Upper lobe of right lung (tissue), 1 donor: ENCODE measurements around the gene APOL6. TPM values are rescaled to one million over a fixed set of nuclear protein-coding genes. Genes with fewer than 3 reads are reported as not detected.
"Not testable (repeated sequence)": the region's sequence is repeated elsewhere in the genome, so short reads cannot be mapped to it uniquely, and the experiment has no call there.

Experiments used
- ATAC-seq: fragments of 200-7000 bp; cut with Tn5 transposase; one replicate; pipeline ENCODE4 v1.9.1; 2020; ENCODE audit warnings: mild to moderate bottlenecking, moderate library complexity
- DNase-seq: peaks from one replicate; pipeline ENCODE4 v3.0.0-alpha.2; 2020
- H3K27ac ChIP-seq: fragments of 200-600 bp; one replicate; pipeline ENCODE4 v1.8.0; 2022
- H3K27me3 ChIP-seq: fragments of 200-600 bp; one replicate; pipeline ENCODE4 v1.8.0; 2022; ENCODE audit warnings: mild to moderate bottlenecking
- H3K36me3 ChIP-seq: fragments of 200-600 bp; one replicate; pipeline ENCODE4 v1.8.0; 2022
- H3K4me1 ChIP-seq: fragments of 200-600 bp; one replicate; pipeline ENCODE4 v1.8.0; 2022
- H3K4me3 ChIP-seq: fragments of 200-600 bp; one replicate; pipeline ENCODE4 v1.8.0; 2022; ENCODE audit warnings: mild to moderate bottlenecking
- H3K9me3 ChIP-seq: fragments of 200-600 bp; one replicate; pipeline ENCODE4 v1.8.0; 2022
- CTCF ChIP-seq: fragments of 200-600 bp; IDR thresholded peaks from one replicate; pipeline ENCODE4 v1.8.0; 2022; ENCODE audit warnings: antibody characterized with exemption
- intact Hi-C: fragments of 100-400 bp; cut with DNase I; formaldehyde crosslinking; loops from one replicate; pipeline ENCODE4 v1.11.0; 2022
- total RNA-seq: library from RNA; stranded (reverse); fragmentation: NEBNext Ultra II Directional; extraction: Animal tissue kit (Norgen Biotek cat#: 25700); gene quantifications from one replicate; pipeline ENCODE4 v1.2.1, GENCODE V29; 2021
- donor health status: DM: no; HTN: yes; CAD: no; lungs with severe emphysema.

The APOL6 gene
- total RNA-seq, 1 donor from 2014 or later: 45.6 TPM

GRCh38 chr22:35677460-35678187 lies 29.4 kb downstream of the APOL6 start:
- no peak for TF ChIP-seq CTCF
- DNase-seq (no peak), ATAC-seq (no peak)
- no peaks in the 10 kb centered on the region for H3K9me3 ChIP-seq
- no peak overlapping the region for H3K27ac ChIP-seq
- H3K4me3 ChIP-seq: no peak overlapping the region
- H3K4me1 ChIP-seq: no peaks in the 10 kb centered on the region
- intact Hi-C loops: no loop called here
- no peaks in the 10 kb centered on the region for H3K27me3 ChIP-seq
- no peaks in the 10 kb centered on the region for H3K36me3 ChIP-seq

- no peaks in the 10 kb centered on the region for H3K27me3 ChIP-seq
- no peak for TF ChIP-seq CTCF
- DNase-seq: no peak
- H3K9me3 ChIP-seq: no peaks in the 10 kb centered on the region
- H3K36me3 ChIP-seq: no peaks in the 10 kb centered on the region
- H3K4me3 ChIP-seq: no peak overlapping the region
- H3K27ac ChIP-seq: no peak overlapping the region
- intact Hi-C loops: no loop called here
- no peaks in the 10 kb centered on the region for H3K4me1 ChIP-seq
- no peak for ATAC-seq
Measured at GRCh38 chr22:35678836-35679235, 30.6 kb downstream of the APOL6 start.

DNA sequence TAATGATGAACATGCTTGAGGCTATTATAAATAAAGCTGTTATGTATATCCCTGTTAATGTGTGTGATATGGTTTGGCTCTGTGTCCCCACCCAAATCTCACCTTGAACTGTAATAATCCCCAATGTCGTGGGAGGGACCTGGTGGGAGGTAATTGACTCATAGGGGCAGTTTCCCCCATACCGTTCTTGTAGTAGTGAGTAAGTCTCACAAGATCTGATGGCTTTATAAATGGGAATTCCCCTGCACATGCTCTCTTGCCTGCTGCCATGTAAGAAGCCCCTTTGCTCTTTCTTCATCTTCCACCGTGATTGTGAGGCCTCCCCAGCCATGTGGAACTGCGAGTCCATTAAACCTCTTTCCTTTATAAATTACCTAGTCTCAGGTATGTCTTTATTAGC lies 31.2 kb downstream of the APOL6 start:
- DNase-seq, H3K27ac ChIP-seq, H3K9me3 ChIP-seq, H3K4me3 ChIP-seq, H3K4me1 ChIP-seq, ATAC-seq, H3K36me3 ChIP-seq, intact Hi-C loops, H3K27me3 ChIP-seq: not testable (repeated sequence)

DNA sequence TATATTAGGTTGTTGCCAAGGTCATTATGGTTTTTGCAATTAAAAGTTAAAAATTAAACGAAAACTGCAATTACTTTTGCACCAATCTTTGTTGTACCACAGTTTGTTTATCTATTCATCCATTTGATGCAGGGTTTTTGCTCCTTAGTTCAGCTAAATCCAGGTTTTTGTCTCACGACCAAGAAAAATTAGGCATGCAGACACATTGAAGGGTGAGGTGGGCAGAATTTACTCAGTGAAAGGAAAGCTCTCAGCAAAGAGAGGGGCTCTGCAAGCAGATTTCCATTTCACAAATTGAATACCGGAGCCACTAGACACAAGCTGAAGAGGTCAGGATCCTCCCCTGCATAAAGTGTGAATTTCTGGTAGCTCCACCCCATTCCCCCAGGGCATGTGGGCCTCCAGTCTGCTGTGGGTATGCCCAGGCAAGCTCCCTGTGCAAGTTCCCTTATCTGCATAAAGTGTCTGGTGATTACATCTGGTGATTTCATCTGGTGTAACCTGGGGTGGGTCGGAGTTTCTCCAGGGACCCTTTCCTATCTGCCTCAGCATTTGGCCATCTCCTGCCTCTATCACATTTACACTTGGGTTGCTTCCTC lies 33.3 kb downstream of the APOL6 start:
- Histone ChIP-seq H3K4me3 (no peak overlapping the region), H3K27ac (no peak overlapping the region), H3K4me1 (no peaks in the 10 kb centered on the region), H3K36me3 (no peaks in the 10 kb centered on the region), H3K9me3 (no peaks in the 10 kb centered on the region), H3K27me3 (no peaks in the 10 kb centered on the region)
- intact Hi-C loops: no loop called here
- ATAC-seq: no peak
- no peak for DNase-seq
- no peak for TF ChIP-seq CTCF

DNA sequence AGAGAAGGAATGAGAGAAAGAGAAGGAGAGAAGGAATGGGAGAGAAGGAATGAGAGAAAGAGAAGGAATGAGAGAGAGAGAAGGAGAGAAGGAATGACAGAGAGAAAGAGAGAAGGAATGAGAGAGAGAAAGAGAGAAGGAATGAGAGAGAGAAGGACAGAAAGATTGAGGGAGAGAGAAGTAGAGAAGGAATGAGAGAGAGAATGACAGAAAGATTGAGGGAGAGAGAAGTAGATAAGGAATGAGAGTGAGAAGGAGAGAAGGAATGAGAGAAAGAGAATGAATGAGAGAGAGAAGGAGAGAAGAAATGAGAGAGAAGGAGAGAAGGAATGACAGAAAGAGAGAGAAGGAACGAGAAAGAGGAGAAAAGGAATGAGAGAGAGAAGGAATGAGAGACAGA lies 35.3 kb downstream of the APOL6 start:
- TF ChIP-seq CTCF: no peak
- ATAC-seq: no peak
- H3K36me3 ChIP-seq: no peaks in the 10 kb centered on the region
- H3K9me3 ChIP-seq: no peaks in the 10 kb centered on the region
- intact Hi-C loops: no loop called here
- no peak overlapping the region for H3K4me3 ChIP-seq
- DNase-seq: no peak
- H3K27me3 ChIP-seq: no peaks in the 10 kb centered on the region
- H3K4me1 ChIP-seq: no peaks in the 10 kb centered on the region
- no peak overlapping the region for H3K27ac ChIP-seq

DNA sequence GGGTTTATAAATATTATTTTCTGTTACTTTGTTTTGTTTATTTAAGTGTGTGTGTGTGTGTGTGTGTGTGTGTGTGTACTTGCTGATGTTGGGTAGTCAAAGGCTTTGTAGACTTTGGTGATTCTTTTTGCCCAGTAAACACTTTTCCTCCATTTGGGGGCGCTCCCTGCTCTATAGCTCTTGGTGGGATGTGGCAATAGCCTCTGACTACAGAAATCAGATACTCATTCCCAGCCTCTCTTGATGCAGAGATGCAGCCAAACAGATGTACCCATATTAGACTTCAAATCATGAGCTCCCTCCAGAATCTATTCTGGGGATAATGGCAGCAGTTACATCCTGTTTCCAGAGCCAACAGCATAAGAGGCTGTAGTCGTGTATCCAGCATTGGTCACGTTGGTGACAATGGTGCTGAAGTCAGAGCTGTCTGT lies 36.0 kb downstream of the APOL6 start:
- Histone ChIP-seq H3K27ac (no peak overlapping the region), H3K9me3 (no peaks in the 10 kb centered on the region), H3K4me3 (no peak overlapping the region), H3K27me3 (no peaks in the 10 kb centered on the region), H3K36me3 (no peaks in the 10 kb centered on the region), H3K4me1 (no peaks in the 10 kb centered on the region)
- TF ChIP-seq CTCF: no peak
- ATAC-seq: no peak
- DNase-seq: no peak
- intact Hi-C loops: no loop called here
